Superior temporal gyrus (tissue), 1 donor: ENCODE measurements around the gene SEC61B.

Source experiments
- DNase-seq: peaks from one replicate; pipeline ENCODE4 v3.0.0-alpha.2; 2016; ENCODE audit errors: extremely low spot score

The SEC61B gene

GRCh38 chr9:99274016-99274415, 51.9 kb downstream of the SEC61B start:
- no peak for DNase-seq

GRCh38 chr9:99274495-99274894, 52.4 kb downstream of the SEC61B start:
- no peak for DNase-seq
